ENCODE results near the gene TMEM248.
"Not testable (repeated sequence)": the region's sequence is repeated elsewhere in the genome, so short reads cannot be mapped to it uniquely, and the experiment has no call there.

DNA sequence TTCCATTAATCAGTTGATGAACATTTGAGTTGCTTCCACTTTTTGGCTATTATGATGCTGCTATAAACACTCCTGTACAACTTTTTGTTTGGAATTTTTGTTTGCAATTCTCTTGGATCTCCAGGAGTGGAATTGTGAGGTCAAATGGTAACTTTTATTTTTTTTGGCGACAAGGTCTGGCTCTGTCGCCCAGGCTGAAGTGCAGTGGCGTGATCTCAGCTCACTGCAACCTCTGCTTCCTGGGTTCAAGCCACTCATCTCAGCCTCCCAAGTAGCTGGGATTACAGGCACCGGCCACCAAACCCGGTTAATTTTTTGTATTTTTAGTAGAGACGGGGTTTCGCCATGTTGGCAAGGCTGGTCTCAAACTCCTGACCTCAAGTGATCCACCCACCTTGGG is 3.1 kb upstream of the TMEM248 start:
- TF ChIP-seq CTCF (IDR thresholded peaks at IDR 0.05; ENCODE audit: low read length); EZH2 (IDR thresholded peaks at IDR 0.05; ENCODE audit: borderline replicate concordance, low read length): not testable (repeated sequence)
